ENCODE results near the gene ATF3. TPM values are rescaled to one million over a fixed set of nuclear protein-coding genes. Genes with fewer than 3 reads are reported as not detected.

Gene ATF3
- total RNA-seq, 1 experiment from 2014 or later: 10.2 TPM

- H3K27me3 ChIP-seq (ENCODE audit: insufficient read depth, low read depth): no peaks in the 10 kb centered on the region
- H3K36me3 ChIP-seq (ENCODE audit: low read depth): no peaks in the 10 kb centered on the region
- H3F3A ChIP-seq (ENCODE audit: insufficient read depth, low read depth): no peaks in the 10 kb centered on the region
- H4K20me1 ChIP-seq (ENCODE audit: insufficient read depth): no peaks in the 10 kb centered on the region
- H3K79me2 ChIP-seq (ENCODE audit: low read depth): no peaks in the 10 kb centered on the region
- POLR2A ChIA-PET (ENCODE audit: unreplicated experiment): no interaction called here
- no peak overlapping the region for H3K4me2 ChIP-seq
- no peaks in the 10 kb centered on the region for H3K9me3 ChIP-seq (ENCODE audit: insufficient read depth, low read depth)
- no peak overlapping the region for H3K27ac ChIP-seq
- DNase-seq: no peak
- H3K4me3 ChIP-seq: no peak overlapping the region
- TF ChIP-seq CTCF (conservative IDR thresholded peaks at IDR 0.05): no peak
- TF ChIP-seq EZH2 (IDR thresholded peaks at IDR 0.05; ENCODE audit: low read depth): no peak
- intact Hi-C loops (cut with micrococcal nuclease; ENCODE audit: unreplicated experiment): no loop called here
- H2AFZ ChIP-seq: no peak overlapping the region
- BruUV-seq (replicated peaks): no TSS peak
- CTCF ChIA-PET: no interaction called here
- H3K9me2 ChIP-seq (ENCODE audit: insufficient read depth): no peaks in the 10 kb centered on the region
- H3K4me1 ChIP-seq (replicated peaks; ENCODE audit: insufficient read depth): no peaks in the 10 kb centered on the region
Measured at GRCh38 chr1:212578041-212578440, 30.5 kb upstream of the ATF3 start.

GRCh38 chr1:212581034-212581433, 27.5 kb upstream of the ATF3 start:
- ChIA-PET CTCF (interaction anchor here (0.6 kb wide), 1 partner anchor 27 kb away, joined by 3 read pairs; no protein-coding TSS in a partner anchor), POLR2A (ENCODE audit: unreplicated experiment) (no interaction called here)
- no peaks in the 10 kb centered on the region for H3K27me3 ChIP-seq (ENCODE audit: insufficient read depth, low read depth)
- H3F3A ChIP-seq (ENCODE audit: insufficient read depth, low read depth): no peaks in the 10 kb centered on the region
- no peaks in the 10 kb centered on the region for H3K36me3 ChIP-seq (ENCODE audit: low read depth)
- no peak for TF ChIP-seq CTCF (conservative IDR thresholded peaks at IDR 0.05)
- TF ChIP-seq EZH2 (IDR thresholded peaks at IDR 0.05; ENCODE audit: low read depth): no peak
- H3K79me2 ChIP-seq (ENCODE audit: low read depth): no peaks in the 10 kb centered on the region
- intact Hi-C loops (cut with micrococcal nuclease; ENCODE audit: unreplicated experiment): no loop called here
- H3K4me3 ChIP-seq: no peak overlapping the region
- H3K4me2 ChIP-seq: no peak overlapping the region
- no peak for DNase-seq
- H4K20me1 ChIP-seq (ENCODE audit: insufficient read depth): no peaks in the 10 kb centered on the region
- no peaks in the 10 kb centered on the region for H3K9me2 ChIP-seq (ENCODE audit: insufficient read depth)
- H2AFZ ChIP-seq: no peak overlapping the region
- BruUV-seq (replicated peaks): no TSS peak
- no peaks in the 10 kb centered on the region for H3K4me1 ChIP-seq (replicated peaks; ENCODE audit: insufficient read depth)
- no peaks in the 10 kb centered on the region for H3K9me3 ChIP-seq (ENCODE audit: insufficient read depth, low read depth)
- no peak overlapping the region for H3K27ac ChIP-seq

- BruUV-seq (replicated peaks): no TSS peak
- POLR2A ChIA-PET (ENCODE audit: unreplicated experiment): interaction anchor here (0.6 kb wide), 1 partner anchor 21 kb away, joined by 4 read pairs; no protein-coding TSS in a partner anchor
- H2AFZ ChIP-seq: no peak overlapping the region
Measured at GRCh38 chr1:212582291-212582690, 26.3 kb upstream of the ATF3 start.

More at GRCh38 chr1:212582291-212582690, 26.3 kb upstream of the ATF3 start:
- CTCF ChIA-PET: no interaction called here
- intact Hi-C loops (cut with micrococcal nuclease; ENCODE audit: unreplicated experiment): no loop called here
- no peak for DNase-seq
- Histone ChIP-seq H3F3A (ENCODE audit: insufficient read depth, low read depth) (no peaks in the 10 kb centered on the region), H3K4me1 (replicated peaks; ENCODE audit: insufficient read depth) (no peaks in the 10 kb centered on the region), H3K4me2 (no peak overlapping the region), H3K4me3 (no peak overlapping the region), H4K20me1 (ENCODE audit: insufficient read depth) (no peaks in the 10 kb centered on the region), H3K9me3 (ENCODE audit: insufficient read depth, low read depth) (no peaks in the 10 kb centered on the region), H3K9me2 (ENCODE audit: insufficient read depth) (no peaks in the 10 kb centered on the region), H3K27me3 (ENCODE audit: insufficient read depth, low read depth) (no peaks in the 10 kb centered on the region), H3K36me3 (ENCODE audit: low read depth) (no peaks in the 10 kb centered on the region), H3K27ac (no peak overlapping the region), H3K79me2 (ENCODE audit: low read depth) (no peaks in the 10 kb centered on the region)
- TF ChIP-seq CTCF (conservative IDR thresholded peaks at IDR 0.05): no peak
- TF ChIP-seq EZH2 (IDR thresholded peaks at IDR 0.05; ENCODE audit: low read depth): no peak
